ENCODE measurements around the gene MRPL4.
A peak's percentile ranks its signal among the peaks of the same experiment; 100 is the strongest.
"Not testable (repeated sequence)": the region's sequence is repeated elsewhere in the genome, so short reads cannot be mapped to it uniquely, and the experiment has no call there.

The MRPL4 gene

GRCh38 chr19:10230861-10231611 is 21.0 kb upstream of the MRPL4 start, which contains the start of gene S1PR2:
TSS of gene S1PR2 (minus strand) at chr19:10231331. CDS start at chr19:10224905, 6,426 bp downstream.
- peak; percentile 81 for DNase-seq

- DNase-seq: no peak
Observed at GRCh38 chr19:10231612-10232228, 20.3 kb upstream of the MRPL4 start.

- DNase-seq: no peak
Observed at GRCh38 chr19:10233946-10234345, 18.1 kb upstream of the MRPL4 start.

- DNase-seq: no peak
Observed at GRCh38 chr19:10235003-10235402, 17.0 kb upstream of the MRPL4 start.

- not testable (repeated sequence) for DNase-seq
Observed at GRCh38 chr19:10235409-10235808, 16.6 kb upstream of the MRPL4 start.

GRCh38 chr19:10237702-10238101 is 14.3 kb upstream of the MRPL4 start:
- no peak for DNase-seq

- no peak for DNase-seq
Observed at GRCh38 chr19:10238172-10238783, 13.7 kb upstream of the MRPL4 start.

- not testable (repeated sequence) for DNase-seq
Observed at GRCh38 chr19:10241826-10242449, 10.1 kb upstream of the MRPL4 start.

GRCh38 chr19:10243606-10244005 is 8.4 kb upstream of the MRPL4 start:
- no peak for DNase-seq

GRCh38 chr19:10245189-10245939 is 6.7 kb upstream of the MRPL4 start:
- DNase-seq: no peak

- DNase-seq: no peak
Observed at GRCh38 chr19:10246511-10246910, 5.5 kb upstream of the MRPL4 start.

- no peak for DNase-seq
Observed at GRCh38 chr19:10252707-10253106, 693 bp downstream of the MRPL4 start.

- DNase-seq: no peak
Observed at GRCh38 chr19:10254244-10254643, 2.2 kb downstream of the MRPL4 start.

- DNase-seq: no peak
Observed at GRCh38 chr19:10255358-10255757, 3.3 kb downstream of the MRPL4 start.

- DNase-seq: no peak
Observed at GRCh38 chr19:10256551-10256950, 4.5 kb downstream of the MRPL4 start.

- DNase-seq: no peak
Observed at GRCh38 chr19:10256970-10257615, 5.1 kb downstream of the MRPL4 start.

GRCh38 chr19:10258080-10258710 is 6.2 kb downstream of the MRPL4 start:
- no peak for DNase-seq

GRCh38 chr19:10259162-10259905 is 7.3 kb downstream of the MRPL4 start:
- DNase-seq: peak; percentile 93

GRCh38 chr19:10260141-10260584 is 8.1 kb downstream of the MRPL4 start:
- no peak for DNase-seq

- DNase-seq: no peak
Observed at GRCh38 chr19:10262771-10263170, 10.8 kb downstream of the MRPL4 start.

GRCh38 chr19:10266706-10267105 is 14.7 kb downstream of the MRPL4 start:
- no peak for DNase-seq
